Muscle layer of colon (tissue), 2 donors: Measurements from ENCODE around the gene HEXA.
"Not testable (repeated sequence)": the region's sequence is repeated elsewhere in the genome, so short reads cannot be mapped to it uniquely, and the experiment has no call there.

Source experiments
- H3K27ac ChIP-seq: one replicate; pipeline ENCODE4 v1.7.0; 2013; ENCODE audit warnings: low read depth, mild to moderate bottlenecking, low read length, moderate library complexity
- H3K27me3 ChIP-seq, 2 donors: one replicate each; pipeline ENCODE4 v1.7.0; 2013; ENCODE audit warnings: low read length in 2 of 2, mild to moderate bottlenecking in 2 of 2; ENCODE audit not compliant: insufficient read depth in 2 of 2, control insufficient read depth in 1 of 2
- H3K36me3 ChIP-seq: one replicate; pipeline ENCODE4 v1.7.0; 2013; ENCODE audit warnings: mild to moderate bottlenecking, low read length; ENCODE audit not compliant: insufficient read depth
- H3K4me1 ChIP-seq: one replicate; pipeline ENCODE4 v1.7.0; 2013; ENCODE audit warnings: mild to moderate bottlenecking, low read length; ENCODE audit not compliant: insufficient read depth
- H3K4me3 ChIP-seq, 2 donors: one replicate each; pipeline ENCODE4 v1.7.0; 2013; ENCODE audit warnings: low read length in 2 of 2, low read depth in 1 of 2, mild to moderate bottlenecking in 1 of 2, moderate library complexity in 1 of 2
- H3K9ac ChIP-seq: one replicate; pipeline ENCODE4 v1.7.0; 2013; ENCODE audit warnings: low read length
- H3K9me3 ChIP-seq: one replicate; pipeline ENCODE4 v1.7.0; 2013; ENCODE audit warnings: mild to moderate bottlenecking, low read length
- donor health status: abdominal sarcoma.
- donor health status: Adenocarcinoma of cecum.

Gene HEXA

DNA sequence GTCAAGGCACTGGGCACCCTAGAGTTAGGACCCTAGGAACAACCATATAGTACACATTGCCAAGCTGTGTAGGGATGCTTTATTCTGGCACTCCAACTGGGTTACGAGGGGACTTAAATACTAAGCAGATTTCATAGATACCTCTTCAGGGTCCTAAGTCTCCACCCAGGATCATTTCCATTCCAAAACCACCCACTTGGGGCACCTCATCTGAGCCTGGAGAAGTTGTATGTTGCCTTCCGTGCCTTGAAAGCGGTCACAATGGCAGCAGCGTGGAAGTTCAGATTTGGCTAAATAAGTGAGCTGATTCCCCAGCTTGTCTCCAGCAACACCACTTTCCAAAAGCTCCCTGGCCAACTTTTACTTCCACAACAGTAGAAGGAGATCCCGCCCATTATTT, 26.9 kb upstream of the HEXA start:
- Histone ChIP-seq H3K27me3 (no peaks in the 10 kb centered on the region), H3K36me3 (no peaks in the 10 kb centered on the region), H3K27ac (no peak overlapping the region), H3K4me1 (no peaks in the 10 kb centered on the region), H3K9me3 (no peaks in the 10 kb centered on the region), H3K4me3 (no peak overlapping the region), H3K9ac (no peak overlapping the region)

DNA sequence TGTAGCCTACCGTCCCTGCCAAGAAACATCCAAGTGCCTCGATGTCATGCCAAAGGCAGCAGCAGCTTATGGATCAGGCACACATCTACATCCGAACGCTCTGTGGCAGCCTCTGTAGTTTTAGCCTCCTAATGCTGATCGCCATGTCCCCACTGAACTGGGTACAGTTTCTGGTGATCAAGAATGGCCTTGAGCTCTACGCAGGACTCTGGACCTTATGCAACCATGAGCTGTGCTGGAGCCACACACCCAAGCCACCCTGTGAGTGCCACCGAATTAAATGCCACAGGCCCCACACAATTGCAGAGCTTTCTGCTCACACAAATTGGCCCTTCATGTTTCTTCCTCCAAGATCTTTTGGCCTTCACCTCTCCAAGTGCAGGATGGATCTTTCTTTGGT, 22.8 kb upstream of the HEXA start:
- Histone ChIP-seq H3K36me3 (no peaks in the 10 kb centered on the region), H3K4me3 (no peak overlapping the region), H3K27me3 (no peaks in the 10 kb centered on the region)

DNA sequence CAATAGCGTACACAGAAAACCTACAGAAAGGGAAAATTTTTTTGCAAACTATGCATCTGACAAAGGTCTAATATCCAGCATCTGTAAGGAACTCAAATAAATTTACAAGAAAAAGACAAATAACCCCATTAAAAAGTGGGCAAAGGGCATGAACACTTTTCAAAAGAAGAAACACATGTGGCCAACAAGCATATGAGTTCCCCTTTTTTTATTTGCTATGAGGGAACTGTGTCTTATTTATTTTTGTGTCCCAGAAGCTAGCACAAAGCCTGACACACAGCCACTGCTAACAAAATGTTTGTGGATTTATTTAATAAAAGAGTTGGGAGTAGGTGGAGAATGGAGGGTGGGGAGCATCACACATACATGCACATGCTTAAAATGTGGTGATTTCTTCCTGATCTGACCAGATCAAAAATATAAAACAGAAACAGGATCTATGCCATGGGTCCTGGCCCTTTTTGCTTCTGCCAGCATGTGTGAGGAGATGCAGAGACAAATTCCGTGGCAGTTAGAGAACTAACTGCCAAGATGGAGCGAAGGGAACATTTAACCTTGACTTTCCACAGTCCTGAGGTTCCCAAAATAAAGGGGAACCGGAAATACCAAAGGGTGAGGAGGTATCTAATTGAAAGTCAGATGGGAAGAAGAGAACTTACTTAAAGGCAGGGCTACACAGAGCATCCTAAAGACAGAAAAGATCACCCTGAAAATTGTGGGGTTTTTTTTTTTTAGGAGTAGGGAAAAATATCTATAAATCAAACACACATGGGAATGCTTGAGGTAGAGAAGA, 22.2 kb upstream of the HEXA start, which contains the start of gene TMEM202:
Gene TMEM202 (plus strand): TSS at position 510 of the 793 bp plus-strand sequence. CDS start 22 bp downstream, at position 532.
- no peak within 1 kb of the TSS for H3K4me3 ChIP-seq
- no peaks in the 10 kb centered on the region for H3K4me1 ChIP-seq
- no peaks in the 10 kb centered on the region for H3K27me3 ChIP-seq
- H3K27ac ChIP-seq, result no peak within 1 kb of the TSS
- no peaks in the 10 kb centered on the region for H3K9me3 ChIP-seq
- H3K36me3 ChIP-seq, result no peaks in the 10 kb centered on the region
- H3K9ac ChIP-seq, result no peak within 1 kb of the TSS

More for the DNA sequence above, 22.8 kb upstream of the HEXA start:
- Histone ChIP-seq H3K27ac (no peak overlapping the region), H3K9ac (no peak overlapping the region), H3K9me3 (no peaks in the 10 kb centered on the region), H3K4me1 (no peaks in the 10 kb centered on the region)

DNA sequence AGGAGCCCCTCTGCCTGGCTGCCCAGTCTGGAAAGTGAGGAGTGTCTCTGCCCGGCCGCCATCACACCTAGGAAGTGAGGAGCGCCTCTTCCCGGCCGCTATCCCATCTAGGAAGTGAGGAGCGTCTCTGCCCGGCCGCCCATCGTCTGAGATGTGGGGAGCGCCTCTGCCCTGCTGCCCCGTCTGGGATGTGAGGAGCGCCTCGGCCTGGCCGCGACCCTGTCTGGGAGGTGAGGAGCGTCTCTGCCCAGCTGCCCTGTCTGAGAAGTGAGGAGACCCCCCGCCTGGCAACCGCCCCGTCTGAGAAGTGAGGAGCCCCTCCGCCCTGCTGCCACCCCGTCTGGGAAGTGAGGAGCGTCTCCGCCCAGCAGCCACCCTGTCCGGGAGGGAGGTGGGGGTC, 20.5 kb upstream of the HEXA start:
- not testable (repeated sequence) for H3K4me3 ChIP-seq, H3K36me3 ChIP-seq, H3K27ac ChIP-seq, H3K27me3 ChIP-seq, H3K9ac ChIP-seq, H3K4me1 ChIP-seq, H3K9me3 ChIP-seq

DNA sequence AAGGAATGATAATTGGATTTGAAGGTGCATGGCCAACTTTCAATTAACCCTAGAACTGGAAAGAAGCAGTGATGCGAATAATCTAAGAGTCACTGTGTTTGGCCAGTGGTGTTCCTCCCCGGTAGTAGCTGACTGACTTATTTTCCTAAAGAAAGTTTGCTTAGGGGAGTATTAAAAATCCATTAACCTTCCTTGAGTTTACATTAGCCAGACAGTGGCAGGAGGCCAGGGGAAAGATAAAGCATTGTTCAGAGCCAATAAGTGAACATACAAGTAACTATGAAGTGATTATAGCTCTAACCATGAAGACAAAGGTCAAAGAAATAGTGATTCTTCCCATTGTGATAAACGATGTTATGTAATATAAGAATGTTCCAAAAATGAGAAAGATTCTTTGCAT, 13.4 kb upstream of the HEXA start:
- H3K4me3 ChIP-seq, result no peak overlapping the region
- H3K9me3 ChIP-seq, result no peaks in the 10 kb centered on the region
- H3K9ac ChIP-seq, result no peak overlapping the region
- H3K4me1 ChIP-seq, result no peaks in the 10 kb centered on the region
- H3K36me3 ChIP-seq, result no peaks in the 10 kb centered on the region
- no peak overlapping the region for H3K27ac ChIP-seq
- H3K27me3 ChIP-seq, result no peaks in the 10 kb centered on the region

DNA sequence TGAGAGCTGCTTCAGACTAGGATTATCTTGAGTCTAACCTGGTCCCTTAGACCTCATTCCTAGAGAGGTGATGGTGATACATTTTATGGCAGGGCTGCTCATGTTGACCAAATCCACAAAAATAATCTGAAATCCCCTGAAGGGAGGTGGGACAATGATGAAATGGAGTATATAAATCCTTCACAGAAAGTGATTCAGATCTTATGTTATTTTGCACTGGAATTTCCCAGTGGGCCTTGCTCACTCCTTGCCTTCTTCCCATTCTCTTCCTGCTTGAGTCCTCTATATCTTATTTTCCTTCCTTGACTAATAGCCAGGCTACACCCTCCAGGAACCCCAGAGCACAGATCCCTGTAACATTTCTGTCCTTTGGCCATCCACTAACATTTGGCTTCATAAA, 11.9 kb upstream of the HEXA start:
- Histone ChIP-seq H3K27me3 (no peaks in the 10 kb centered on the region), H3K27ac (no peak overlapping the region), H3K4me3 (no peak overlapping the region), H3K9ac (no peak overlapping the region), H3K9me3 (no peaks in the 10 kb centered on the region), H3K4me1 (no peaks in the 10 kb centered on the region), H3K36me3 (no peaks in the 10 kb centered on the region)

DNA sequence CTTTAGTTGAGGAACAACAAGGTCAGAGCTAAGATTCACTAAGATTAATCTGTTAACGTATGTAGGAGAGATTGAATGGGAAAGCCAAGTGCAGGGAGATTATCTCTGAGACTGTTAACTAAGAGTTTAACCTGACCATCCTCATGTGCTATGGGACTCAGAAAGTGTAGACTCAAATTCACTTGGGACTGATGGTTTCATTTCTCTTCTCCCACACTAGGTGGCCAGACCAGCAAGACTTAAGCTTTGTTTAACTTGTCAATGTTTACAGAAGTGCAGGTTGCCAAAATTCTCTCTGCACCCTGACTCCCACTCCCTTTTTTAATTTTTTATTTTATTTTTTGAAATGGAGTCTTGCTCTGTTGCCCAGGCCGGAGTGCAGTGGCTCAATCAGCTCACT, 6.3 kb upstream of the HEXA start:
- H3K9me3 ChIP-seq, result no peaks in the 10 kb centered on the region
- H3K4me1 ChIP-seq, result no peaks in the 10 kb centered on the region
- H3K9ac ChIP-seq, result no peak overlapping the region
- no peak overlapping the region for H3K4me3 ChIP-seq
- no peaks in the 10 kb centered on the region for H3K27me3 ChIP-seq
- H3K36me3 ChIP-seq, result no peaks in the 10 kb centered on the region
- no peak overlapping the region for H3K27ac ChIP-seq

DNA sequence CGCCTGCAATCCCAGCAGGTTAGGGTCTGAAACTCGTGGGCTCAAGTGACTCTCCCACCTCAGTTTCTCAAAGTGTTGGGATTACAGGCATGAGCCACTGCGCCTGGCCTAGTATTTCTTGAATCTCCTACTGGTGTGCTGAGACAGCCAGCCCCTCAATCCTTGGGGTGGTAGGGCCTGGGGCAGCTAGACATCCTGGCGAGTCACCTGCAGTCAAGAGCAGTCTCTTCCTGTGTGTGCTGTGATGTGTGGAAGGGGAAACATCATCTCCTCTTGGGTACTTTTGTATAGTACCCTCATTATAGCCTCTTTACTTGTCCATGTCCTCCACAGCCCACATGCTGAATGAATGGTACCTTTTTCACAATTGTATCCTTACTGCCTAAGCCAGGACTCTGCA, 4.9 kb upstream of the HEXA start:
- Histone ChIP-seq H3K36me3 (no peaks in the 10 kb centered on the region), H3K4me1 (peaks cover 6% of the 10 kb centered on the region), H3K27ac (no peak overlapping the region), H3K9me3 (no peaks in the 10 kb centered on the region), H3K9ac (no peak overlapping the region), H3K27me3 (no peaks in the 10 kb centered on the region), H3K4me3 (no peak overlapping the region)

DNA sequence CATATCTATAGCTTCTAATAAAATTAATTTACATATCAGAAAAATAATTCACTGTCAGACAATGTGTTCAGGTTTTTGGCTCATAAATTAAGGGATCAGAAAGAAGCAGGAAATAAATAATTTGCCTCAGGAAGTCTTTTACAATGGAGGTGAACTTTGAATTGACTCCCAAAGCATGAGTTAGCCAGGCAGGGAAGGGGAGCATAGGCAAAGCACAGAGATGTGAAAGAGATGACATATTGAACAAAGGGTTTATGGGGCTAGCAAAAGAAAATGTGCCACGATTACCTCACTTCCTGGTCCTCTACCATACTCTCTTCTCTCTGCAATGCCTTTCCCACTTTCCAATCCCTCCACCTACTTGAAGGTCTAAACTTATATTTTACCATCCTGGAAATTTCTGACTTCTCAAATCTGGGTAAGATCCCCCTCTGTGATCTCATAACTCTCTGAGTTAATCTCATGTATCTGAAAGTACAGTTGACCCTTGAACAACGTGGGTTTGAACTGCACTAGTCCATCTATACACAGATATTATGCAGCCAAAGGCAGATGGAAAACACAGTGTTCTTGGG, 4.1 kb upstream of the HEXA start:
- Histone ChIP-seq H3K9me3 (no peaks in the 10 kb centered on the region), H3K27ac (no peak overlapping the region), H3K9ac (no peak overlapping the region), H3K4me1 (peaks cover 10% of the 10 kb centered on the region), H3K36me3 (no peaks in the 10 kb centered on the region), H3K4me3 (no peak overlapping the region), H3K27me3 (no peaks in the 10 kb centered on the region)

DNA sequence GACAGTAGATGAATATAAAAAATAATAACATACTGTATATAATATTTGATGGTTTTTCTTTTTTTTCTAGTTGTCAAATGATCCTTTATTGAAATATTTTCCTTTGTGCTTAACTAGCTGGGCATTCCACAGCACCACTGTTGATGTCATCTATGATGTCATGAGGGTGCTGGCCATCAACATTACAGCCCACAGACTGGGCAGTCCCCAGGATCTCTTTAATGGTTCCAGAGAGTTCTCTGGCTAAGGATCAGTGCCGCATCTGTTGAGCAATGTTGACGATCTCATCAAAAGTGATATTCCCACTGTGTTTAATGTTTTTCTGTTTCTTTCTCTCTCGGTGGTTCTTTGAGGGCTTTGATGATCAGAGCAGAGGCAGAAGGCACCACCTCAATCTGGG, 3.3 kb upstream of the HEXA start:
- not testable (repeated sequence) for H3K9me3 ChIP-seq, H3K9ac ChIP-seq, H3K4me3 ChIP-seq, H3K27me3 ChIP-seq, H3K27ac ChIP-seq, H3K36me3 ChIP-seq
- peaks cover 19% of the 10 kb centered on the region for H3K4me1 ChIP-seq

DNA sequence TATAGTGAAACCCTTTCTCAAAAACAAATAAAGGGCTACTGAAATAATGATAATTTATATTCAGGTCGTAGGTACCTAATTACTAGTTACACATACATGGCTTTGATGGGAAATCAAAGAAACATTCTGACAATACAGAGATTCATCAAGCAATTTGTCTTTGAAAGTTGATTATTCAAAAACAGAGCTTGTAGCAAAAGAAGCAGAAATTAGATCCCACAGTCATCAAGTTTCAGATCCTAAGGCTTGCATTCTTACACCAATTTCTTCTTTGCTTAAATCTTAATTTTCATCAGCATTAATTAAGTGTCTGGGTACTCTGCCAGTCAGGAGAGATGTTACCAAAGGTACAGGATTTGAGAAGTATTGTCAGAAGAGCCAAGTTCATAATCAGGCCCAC, 1.5 kb upstream of the HEXA start:
- H3K27ac ChIP-seq, result no peak overlapping the region
- H3K4me1 ChIP-seq, result peaks cover 30% of the 10 kb centered on the region
- no peaks in the 10 kb centered on the region for H3K27me3 ChIP-seq
- no peaks in the 10 kb centered on the region for H3K36me3 ChIP-seq
- H3K4me3 ChIP-seq, result no peak overlapping the region
- H3K9me3 ChIP-seq, result no peaks in the 10 kb centered on the region
- no peak overlapping the region for H3K9ac ChIP-seq

DNA sequence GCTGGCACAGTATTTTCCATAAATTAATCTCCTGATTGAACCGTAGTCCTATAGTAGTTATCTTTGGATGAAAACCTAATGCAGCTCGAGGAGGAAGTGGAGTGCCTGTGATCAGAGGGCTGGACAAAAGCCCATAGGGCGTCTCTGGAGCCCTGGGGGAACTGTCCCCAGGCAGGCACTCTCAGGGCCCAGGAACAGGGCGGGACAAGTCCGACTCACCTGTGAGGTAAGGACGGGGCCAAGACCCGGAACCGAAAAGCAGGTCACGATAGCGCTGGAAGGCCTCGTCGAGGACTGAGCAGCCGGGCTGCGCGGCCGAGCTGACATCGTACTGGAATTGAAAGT, 341 bp downstream of the HEXA start:
- Histone ChIP-seq H3K27me3 (no peaks in the 10 kb centered on the region), H3K9ac (peak overlapping the region; percentile 85), H3K27ac (peak overlapping the region; percentile 87), H3K4me3 (peak overlapping the region; percentile 71 to 89), H3K36me3 (no peaks in the 10 kb centered on the region), H3K9me3 (no peaks in the 10 kb centered on the region), H3K4me1 (peaks cover 30% of the 10 kb centered on the region)
